ENCODE measurements around the gene GINS1.

DNA sequence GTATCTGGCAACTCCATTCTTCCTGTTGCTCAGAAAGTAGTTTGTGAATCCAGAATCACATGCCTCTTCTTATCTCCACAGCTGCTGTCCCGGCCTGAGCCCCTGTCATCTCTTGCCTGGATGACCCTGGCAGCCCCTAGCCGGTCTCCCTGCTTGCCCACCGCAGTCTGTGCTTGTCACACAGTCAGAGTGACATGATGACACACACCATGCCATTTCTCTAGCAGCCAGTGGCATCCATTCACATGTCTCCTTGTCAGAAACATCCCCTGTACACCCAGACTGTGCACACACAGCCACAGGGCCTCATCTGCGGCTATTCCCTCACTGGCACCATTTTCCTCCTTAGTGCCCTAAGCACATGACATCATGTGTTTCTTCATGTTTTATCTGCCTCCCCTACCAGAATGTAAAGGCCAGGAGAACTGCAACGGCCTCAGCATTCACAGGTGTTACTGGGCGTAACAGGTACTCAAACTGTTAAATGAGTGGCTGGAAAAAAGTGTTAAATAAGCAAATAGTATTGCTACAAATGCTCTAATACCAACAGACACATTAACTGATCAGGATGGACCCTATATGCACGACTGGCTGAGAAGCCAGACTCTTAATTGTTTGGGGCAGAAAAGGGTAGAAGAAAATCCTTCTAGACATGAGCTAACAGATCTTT, 26.4 kb upstream of the GINS1 start:
- TF ChIP-seq GATA2 (IDR thresholded peaks at IDR 0.05; ENCODE audit: low read depth, low read length) (no peak), GATA3 (IDR thresholded peaks at IDR 0.05; ENCODE audit: low read depth, low read length) (no peak)
